GM12891 (cell line): ENCODE results near the gene RRBP1.

Experiments used
- PAX5 ChIP-seq: IDR thresholded peaks from 2 replicates; pipeline ENCODE4 v1.6.1; 2011; ENCODE audit warnings: low read length, moderate library complexity, mild to moderate bottlenecking; ENCODE audit not compliant: insufficient read depth, severe bottlenecking
- POLR2A ChIP-seq: IDR thresholded peaks from 2 replicates; pipeline ENCODE4 v1.6.1; 2011; ENCODE audit warnings: low read depth, low read length, control low read depth
- POLR2AphosphoS5 ChIP-seq: IDR thresholded peaks from 2 replicates; pipeline ENCODE4 v1.6.1; 2011; ENCODE audit warnings: low read depth, low read length, control low read depth
- SPI1 ChIP-seq: IDR thresholded peaks from 2 replicates; pipeline ENCODE4 v1.6.1; 2011; ENCODE audit warnings: low read depth, low read length, control low read depth
- TAF1 ChIP-seq: IDR thresholded peaks from 2 replicates; pipeline ENCODE4 v1.6.1; 2011; ENCODE audit warnings: low read depth, low read length, control low read depth

DNA sequence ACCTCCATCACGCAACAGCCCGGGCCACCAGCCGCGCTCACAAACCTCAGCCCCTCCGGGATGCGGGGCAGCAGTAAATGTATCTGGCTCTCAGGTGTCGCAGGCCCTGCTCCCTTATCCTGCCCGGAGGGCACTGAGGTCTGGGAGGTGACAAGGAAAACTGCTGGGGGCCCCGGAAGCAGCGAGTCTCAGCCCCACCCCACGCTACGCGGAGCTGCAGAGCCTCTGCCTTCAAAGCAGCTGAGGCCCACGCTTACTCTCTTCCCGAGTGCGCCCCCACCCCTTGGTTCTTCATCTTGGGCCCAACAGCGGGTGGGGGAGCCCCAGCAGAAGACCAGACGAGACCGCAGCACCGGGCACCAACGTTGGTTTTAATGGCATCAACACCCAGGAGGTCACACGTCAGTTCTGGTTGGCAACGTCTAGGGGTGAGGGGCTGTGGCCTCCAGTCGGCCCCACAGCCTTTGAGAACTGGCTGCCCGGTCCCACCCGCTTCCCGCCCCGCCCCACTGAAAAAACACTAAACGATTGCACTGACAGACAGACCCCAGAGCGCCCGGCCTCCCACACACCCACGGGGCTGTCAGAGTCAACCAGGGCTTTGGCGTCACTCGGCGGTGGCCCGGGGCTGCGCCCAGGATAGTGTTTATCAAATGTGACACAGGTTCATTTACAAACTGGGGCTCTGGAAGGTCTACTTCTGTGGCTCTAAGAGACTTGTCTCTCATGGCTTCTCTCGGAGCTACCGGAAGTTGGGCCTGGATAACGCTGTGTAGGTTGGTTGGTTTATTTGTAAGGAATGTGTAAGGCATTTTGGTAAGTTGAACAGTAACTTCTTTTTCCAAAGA, 68.5 kb downstream of the RRBP1 start:
- TF ChIP-seq POLR2A (no peak), TAF1 (no peak), POLR2AphosphoS5 (no peak), SPI1 (no peak), PAX5 (no peak)
